Colonic mucosa (tissue), 4 donors: ENCODE data around the gene ZNF488. TPM values are rescaled to one million over a fixed set of nuclear protein-coding genes. Genes with fewer than 3 reads are reported as not detected.

Source experiments
- DNase-seq: peaks from one replicate; pipeline ENCODE4 v3.0.0-alpha.2; 2020
- H3K27ac ChIP-seq: fragments of 200-600 bp; one replicate; pipeline ENCODE4 v1.8.0; 2021
- H3K27me3 ChIP-seq: fragments of 200-600 bp; one replicate; pipeline ENCODE4 v1.8.0; 2021
- H3K36me3 ChIP-seq: fragments of 200-600 bp; one replicate; pipeline ENCODE4 v1.8.0; 2021
- H3K4me1 ChIP-seq: fragments of 200-600 bp; one replicate; pipeline ENCODE4 v1.8.0; 2021; ENCODE audit warnings: mild to moderate bottlenecking
- H3K4me3 ChIP-seq: fragments of 200-600 bp; one replicate; pipeline ENCODE4 v1.8.0; 2021
- H3K9ac ChIP-seq, 2 donors: one replicate each; pipeline ENCODE4 v1.7.0; 2013; ENCODE audit warnings: control low read depth in 2 of 2, low read depth in 2 of 2, low read length in 2 of 2
- H3K9me3 ChIP-seq: fragments of 200-600 bp; one replicate; pipeline ENCODE4 v1.8.0; 2021
- CTCF ChIP-seq: fragments of 200-600 bp; IDR thresholded peaks from one replicate; pipeline ENCODE4 v1.8.0; 2022; ENCODE audit warnings: antibody characterized with exemption, mild to moderate bottlenecking
- intact Hi-C: fragments of 100-400 bp; cut with DNase I; formaldehyde crosslinking; loops from one replicate; pipeline ENCODE4 v1.14.1; 2022
- total RNA-seq, 2 donors: library from RNA; stranded (reverse); fragmentation: NEBNext Ultra II Directional in 1 of 2; extraction: Animal tissue kit (Norgen Biotek cat#: 25700) in 1 of 2; gene quantifications; one replicate each; pipeline ENCODE4 v1.2.1, GENCODE V29; 2021
- donor health status: healthy.
- donor health status: DM: no; HTN: no; CAD: no.
- donor health status: DM: no; HTN: no; CAD: no.

Gene ZNF488
- total RNA-seq, 2 donors from 2014 or later: 1.3 to 4.1 TPM

- TF ChIP-seq CTCF: no peak
- no peak for DNase-seq
Observed at GRCh38 chr10:47339759-47340607, 44.1 kb downstream of the ZNF488 start.

GRCh38 chr10:47339186-47339735 lies 44.8 kb downstream of the ZNF488 start:
- Histone ChIP-seq H3K36me3 (no peaks in the 10 kb centered on the region), H3K9me3 (no peaks in the 10 kb centered on the region), H3K27me3 (no peaks in the 10 kb centered on the region), H3K4me1 (peaks cover 3% of the 10 kb centered on the region), H3K27ac (no peak overlapping the region), H3K9ac (no peak overlapping the region), H3K4me3 (no peak overlapping the region)
- no peak for DNase-seq
- no peak for TF ChIP-seq CTCF
- intact Hi-C loops: no loop called here

More at GRCh38 chr10:47339759-47340607, 44.1 kb downstream of the ZNF488 start:
- no peaks in the 10 kb centered on the region for H3K9me3 ChIP-seq
- no peak overlapping the region for H3K4me3 ChIP-seq
- intact Hi-C loops: no loop called here
- H3K27me3 ChIP-seq: no peaks in the 10 kb centered on the region
- H3K36me3 ChIP-seq: no peaks in the 10 kb centered on the region
- H3K9ac ChIP-seq: no peak overlapping the region
- H3K4me1 ChIP-seq: peaks cover 3% of the 10 kb centered on the region
- no peak overlapping the region for H3K27ac ChIP-seq

- intact Hi-C loops: no loop called here
- Histone ChIP-seq H3K9me3 (no peaks in the 10 kb centered on the region), H3K4me1 (peaks cover 3% of the 10 kb centered on the region), H3K4me3 (no peak overlapping the region), H3K9ac (no peak overlapping the region), H3K36me3 (no peaks in the 10 kb centered on the region), H3K27me3 (no peaks in the 10 kb centered on the region), H3K27ac (no peak overlapping the region)
- no peak for TF ChIP-seq CTCF
- DNase-seq: no peak
Observed at GRCh38 chr10:47337310-47337709, 46.8 kb downstream of the ZNF488 start.

- intact Hi-C loops: no loop called here
- Histone ChIP-seq H3K36me3 (no peaks in the 10 kb centered on the region), H3K27ac (no peak overlapping the region), H3K4me1 (peaks cover 3% of the 10 kb centered on the region), H3K4me3 (no peak overlapping the region), H3K9me3 (no peaks in the 10 kb centered on the region), H3K27me3 (no peaks in the 10 kb centered on the region), H3K9ac (no peak overlapping the region)
- DNase-seq: no peak
- TF ChIP-seq CTCF: no peak
Observed at GRCh38 chr10:47336387-47337134, 47.5 kb downstream of the ZNF488 start.

- DNase-seq: no peak
- Histone ChIP-seq H3K4me1 (peaks cover 3% of the 10 kb centered on the region), H3K27me3 (no peaks in the 10 kb centered on the region), H3K9me3 (no peaks in the 10 kb centered on the region), H3K4me3 (no peak overlapping the region), H3K27ac (no peak overlapping the region), H3K9ac (no peak overlapping the region), H3K36me3 (no peaks in the 10 kb centered on the region)
- intact Hi-C loops: no loop called here
- TF ChIP-seq CTCF: no peak
Observed at GRCh38 chr10:47335906-47336305, 48.2 kb downstream of the ZNF488 start.
